B cell (primary cell): Measurements from ENCODE around the gene PITPNM1.

Experiments
- CTCF ChIP-seq: fragments of 200-600 bp; IDR thresholded peaks from one replicate; pipeline ENCODE4 v1.8.0; 2022; ENCODE audit warnings: antibody characterized with exemption, mild to moderate bottlenecking
- EZH2 ChIP-seq: IDR thresholded peaks from 2 replicates; pipeline ENCODE4 v1.6.1; 2012; ENCODE audit warnings: borderline replicate concordance, low read depth, mild to moderate bottlenecking, moderate library complexity, low read length; ENCODE audit not compliant: insufficient read depth, poor library complexity, severe bottlenecking

- no peak for TF ChIP-seq CTCF
- no peak for TF ChIP-seq EZH2
Measured at GRCh38 chr11:67522844-67523555, 17.8 kb upstream of the PITPNM1 start, which contains the start of gene CABP2.
